DND-41 (cell line): ENCODE data around the gene SMIM14.

Source experiments
- CTCF ChIP-seq: IDR thresholded peaks from 2 replicates; pipeline ENCODE4 v1.5.1; 2012; ENCODE audit warnings: borderline replicate concordance, low read length, moderate library complexity, mild to moderate bottlenecking; ENCODE audit not compliant: poor library complexity, severe bottlenecking; ENCODE audit errors: extremely low read depth
- EZH2 ChIP-seq: IDR thresholded peaks from 3 replicates; pipeline ENCODE4 v1.6.1; 2012; ENCODE audit warnings: borderline replicate concordance, low read depth, mild to moderate bottlenecking, moderate library complexity, low read length, inconsistent platforms; ENCODE audit not compliant: severe bottlenecking

GRCh38 chr4:39539089-39539611 is 99.5 kb downstream of the SMIM14 start:
- TF ChIP-seq CTCF = no peak
- TF ChIP-seq EZH2 = no peak
